Liver (tissue), 3 donors: ENCODE data around the gene MSL3.

Experiments used
- EGR1 ChIP-seq, 2 donors: IDR thresholded peaks; 2 replicates each; pipeline ENCODE4 v1.6.1; 2016 to 2018; ENCODE audit warnings: antibody characterized with exemption in 2 of 2, low read depth in 2 of 2
- FOXA1 ChIP-seq: IDR thresholded peaks from 2 replicates; pipeline ENCODE4 v1.6.1; 2016; ENCODE audit warnings: antibody characterized with exemption
- FOXA2 ChIP-seq: IDR thresholded peaks from 2 replicates; pipeline ENCODE4 v1.6.1; 2016; ENCODE audit warnings: antibody characterized with exemption
- GABPA ChIP-seq, 2 donors: IDR thresholded peaks in 1 of 2; conservative IDR thresholded peaks in 1 of 2; 2 replicates each; pipeline ENCODE4 v1.6.1; 2016; ENCODE audit warnings: antibody characterized with exemption in 2 of 2, mild to moderate bottlenecking in 1 of 2, moderate library complexity in 1 of 2
- HNF4G ChIP-seq: IDR thresholded peaks from 2 replicates; pipeline ENCODE4 v1.6.1; 2016; ENCODE audit warnings: antibody characterized with exemption
- RAD21 ChIP-seq, 2 donors: IDR thresholded peaks; 2 replicates each; pipeline ENCODE4 v1.6.1; 2016; ENCODE audit warnings: antibody characterized with exemption in 2 of 2, mild to moderate bottlenecking in 2 of 2
- REST ChIP-seq: IDR thresholded peaks from 2 replicates; pipeline ENCODE4 v1.6.1; 2016; ENCODE audit warnings: antibody characterized with exemption, mild to moderate bottlenecking
- SP1 ChIP-seq: IDR thresholded peaks from 2 replicates; pipeline ENCODE4 v1.6.1; 2018; ENCODE audit warnings: antibody characterized with exemption, mild to moderate bottlenecking
- TAF1 ChIP-seq: conservative IDR thresholded peaks from 2 replicates; pipeline ENCODE4 v1.6.1; 2016; ENCODE audit warnings: antibody characterized with exemption, mild to moderate bottlenecking
- YY1 ChIP-seq: IDR thresholded peaks from 2 replicates; pipeline ENCODE4 v1.6.1; 2016; ENCODE audit warnings: antibody characterized with exemption, mild to moderate bottlenecking
- ZBTB33 ChIP-seq: IDR thresholded peaks from 2 replicates; pipeline ENCODE4 v1.6.1; 2016; ENCODE audit warnings: antibody characterized with exemption
- TF ChIP-seq, protein P1 (sequence below): fragments of 150-350 bp; IDR thresholded peaks from 2 replicates; pipeline ENCODE4 v1.5.1; 2017; ENCODE audit warnings: improper control_type of control experiment, low read depth, low read length; ENCODE audit not compliant: missing input control
- TF ChIP-seq, protein P2 (sequence below): IDR thresholded peaks from 2 replicates; pipeline ENCODE4 v1.6.1; 2016; ENCODE audit warnings: antibody characterized with exemption
- TF ChIP-seq, protein P3 (sequence below): IDR thresholded peaks from 2 replicates; pipeline ENCODE4 v1.6.1; 2016; ENCODE audit warnings: antibody characterized with exemption
- donor health status: healthy.
- donor health status: healthy.

GRCh38 chrX:11787564-11787963 lies 29.5 kb downstream of the MSL3 start:
- TF ChIP-seq, protein P1, sequence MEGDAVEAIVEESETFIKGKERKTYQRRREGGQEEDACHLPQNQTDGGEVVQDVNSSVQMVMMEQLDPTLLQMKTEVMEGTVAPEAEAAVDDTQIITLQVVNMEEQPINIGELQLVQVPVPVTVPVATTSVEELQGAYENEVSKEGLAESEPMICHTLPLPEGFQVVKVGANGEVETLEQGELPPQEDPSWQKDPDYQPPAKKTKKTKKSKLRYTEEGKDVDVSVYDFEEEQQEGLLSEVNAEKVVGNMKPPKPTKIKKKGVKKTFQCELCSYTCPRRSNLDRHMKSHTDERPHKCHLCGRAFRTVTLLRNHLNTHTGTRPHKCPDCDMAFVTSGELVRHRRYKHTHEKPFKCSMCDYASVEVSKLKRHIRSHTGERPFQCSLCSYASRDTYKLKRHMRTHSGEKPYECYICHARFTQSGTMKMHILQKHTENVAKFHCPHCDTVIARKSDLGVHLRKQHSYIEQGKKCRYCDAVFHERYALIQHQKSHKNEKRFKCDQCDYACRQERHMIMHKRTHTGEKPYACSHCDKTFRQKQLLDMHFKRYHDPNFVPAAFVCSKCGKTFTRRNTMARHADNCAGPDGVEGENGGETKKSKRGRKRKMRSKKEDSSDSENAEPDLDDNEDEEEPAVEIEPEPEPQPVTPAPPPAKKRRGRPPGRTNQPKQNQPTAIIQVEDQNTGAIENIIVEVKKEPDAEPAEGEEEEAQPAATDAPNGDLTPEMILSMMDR = peak; percentile 15
- TF ChIP-seq, protein P2, sequence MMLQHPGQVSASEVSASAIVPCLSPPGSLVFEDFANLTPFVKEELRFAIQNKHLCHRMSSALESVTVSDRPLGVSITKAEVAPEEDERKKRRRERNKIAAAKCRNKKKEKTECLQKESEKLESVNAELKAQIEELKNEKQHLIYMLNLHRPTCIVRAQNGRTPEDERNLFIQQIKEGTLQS = no peak
- no peak for TF ChIP-seq YY1
- TF ChIP-seq, protein P3, sequence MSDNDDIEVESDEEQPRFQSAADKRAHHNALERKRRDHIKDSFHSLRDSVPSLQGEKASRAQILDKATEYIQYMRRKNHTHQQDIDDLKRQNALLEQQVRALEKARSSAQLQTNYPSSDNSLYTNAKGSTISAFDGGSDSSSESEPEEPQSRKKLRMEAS = no peak
- TF ChIP-seq GABPA (IDR thresholded peaks at IDR 0.05 in 1 of 2, conservative IDR thresholded peaks at IDR 0.05 in 1 of 2) = no peak
- no peak for TF ChIP-seq ZBTB33
- TF ChIP-seq REST = no peak
- TF ChIP-seq FOXA1 = no peak
- peak; percentile 26 to 57 for TF ChIP-seq RAD21 (IDR thresholded peaks at IDR 0.05)
- no peak for TF ChIP-seq SP1
- no peak for TF ChIP-seq TAF1
- no peak for TF ChIP-seq HNF4G
- no peak for TF ChIP-seq EGR1 (IDR thresholded peaks at IDR 0.05; ENCODE audit: low read depth in 2 of 2)
- no peak for TF ChIP-seq FOXA2
